ENCODE measurements around the gene TBC1D1.
A peak's percentile ranks its signal among the peaks of the same experiment; 100 is the strongest.

TBC1D1 gene

DNA sequence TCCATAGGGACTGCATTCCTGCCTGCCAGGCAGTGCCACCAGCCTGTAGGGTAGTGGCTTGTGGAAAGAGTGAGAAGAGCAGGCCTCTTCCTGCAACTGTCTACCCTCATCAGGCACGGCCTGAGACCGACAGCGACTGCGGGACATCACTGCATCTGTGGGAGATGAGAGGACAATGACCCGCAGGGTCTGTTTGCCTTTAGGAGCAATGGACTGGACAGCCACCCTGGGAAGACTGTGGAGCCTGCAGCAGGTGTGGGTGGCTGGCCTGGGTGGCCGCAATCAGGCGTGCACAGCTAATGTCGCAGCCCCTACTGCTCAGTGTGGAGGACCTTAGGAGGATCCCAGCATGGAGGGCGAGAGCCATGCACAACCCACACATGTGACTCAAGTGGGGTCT is 297.3 kb downstream of the TBC1D1 start:
- no peak overlapping the region for H3K23ac ChIP-seq (ENCODE audit: low read length in 2 of 2)
- H2BK120ac ChIP-seq (ENCODE audit: low read depth, low read length), result no peak overlapping the region
- no peak overlapping the region for H3K9ac ChIP-seq (ENCODE audit: low read length)
- no peak overlapping the region for H2BK15ac ChIP-seq (ENCODE audit: low read depth, poor library complexity, severe bottlenecking)
- H3K27me3 ChIP-seq (ENCODE audit: control insufficient read depth in 1 of 2, insufficient read depth in 1 of 2, low read length in 2 of 2), result peaks cover 5 to 6% of the 10 kb centered on the region in 2 experiments
- H3K79me1 ChIP-seq (replicated peaks; ENCODE audit: low read length, poor library complexity, severe bottlenecking), result no peaks in the 10 kb centered on the region
- peak overlapping the region in 1 of 2 experiments; percentile 84 for H3K14ac ChIP-seq (ENCODE audit: low read length in 2 of 2)
- H3K4me1 ChIP-seq (ENCODE audit: control insufficient read depth, insufficient read depth, low read depth, low read length), result peaks cover 20% of the 10 kb centered on the region
- no peak overlapping the region for H2AK5ac ChIP-seq (ENCODE audit: low read length, severe bottlenecking)
- no peak overlapping the region for H3K4ac ChIP-seq (ENCODE audit: low read depth in 1 of 2, low read length in 2 of 2)
- H3K4me3 ChIP-seq (ENCODE audit: insufficient read depth in 1 of 2, low read depth in 1 of 2, low read length in 2 of 2), result no peak overlapping the region
- H2AFZ ChIP-seq (ENCODE audit: low read depth, low read length), result no peak overlapping the region
- no peak overlapping the region for H4K8ac ChIP-seq (ENCODE audit: low read length)
- WGBS, result 94% methylated on average over 9 of the region's 9 CpGs
- H3K27ac ChIP-seq (ENCODE audit: low read length, poor library complexity, severe bottlenecking), result no peak overlapping the region
- no peaks in the 10 kb centered on the region for H3K9me3 ChIP-seq (ENCODE audit: control insufficient read depth, low read length)
- no peaks in the 10 kb centered on the region for H3K36me3 ChIP-seq (ENCODE audit: control insufficient read depth in 1 of 2, insufficient read depth in 2 of 2, low read depth in 1 of 2, low read length in 2 of 2)
- no peak for DNase-seq
- H3K4me2 ChIP-seq (ENCODE audit: low read length, poor library complexity, severe bottlenecking), result no peak overlapping the region
- no peak overlapping the region for H4K91ac ChIP-seq (ENCODE audit: low read length)
- no peak overlapping the region for H2BK5ac ChIP-seq (ENCODE audit: low read depth, low read length, poor library complexity, severe bottlenecking)
- peak overlapping the region in 1 of 2 experiments; percentile 18 for H2BK12ac ChIP-seq (ENCODE audit: low read length in 2 of 2)
- peak overlapping the region in 1 of 2 experiments; percentile 16 for H3K18ac ChIP-seq (ENCODE audit: low read depth in 1 of 2, low read length in 2 of 2)

DNA sequence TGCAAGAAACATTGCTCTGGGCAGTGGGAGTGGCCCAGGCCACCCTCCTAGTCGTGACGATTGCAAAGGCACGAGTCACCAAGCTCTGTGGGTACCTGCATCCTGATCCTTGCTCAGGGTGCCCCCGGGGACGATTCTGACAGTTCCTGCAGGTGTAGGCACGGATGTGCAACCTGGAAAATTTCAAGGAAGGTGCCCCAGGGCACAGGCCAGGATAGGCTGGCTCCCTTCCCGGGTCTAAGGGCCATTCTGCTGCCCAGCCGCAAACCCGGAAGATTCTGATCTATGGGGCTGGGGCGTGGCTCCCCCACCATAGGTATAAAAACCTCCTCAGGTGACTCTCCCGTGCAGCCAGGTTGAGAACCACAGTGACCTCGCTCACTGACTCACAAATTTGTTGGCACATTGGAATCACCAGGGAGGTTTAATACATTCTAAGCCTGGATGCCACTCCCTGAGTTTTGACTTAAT is 297.8 kb downstream of the TBC1D1 start:
- Histone ChIP-seq H3K23ac (ENCODE audit: low read length in 2 of 2) (no peak overlapping the region), H3K36me3 (ENCODE audit: control insufficient read depth in 1 of 2, insufficient read depth in 2 of 2, low read depth in 1 of 2, low read length in 2 of 2) (no peaks in the 10 kb centered on the region), H2BK12ac (ENCODE audit: low read length in 2 of 2) (peak overlapping the region; percentile 45 to 86), H3K14ac (ENCODE audit: low read length in 2 of 2) (peak overlapping the region in 1 of 2 experiments; percentile 84), H3K4me1 (ENCODE audit: control insufficient read depth, insufficient read depth, low read depth, low read length) (peaks cover 21% of the 10 kb centered on the region), H2BK15ac (ENCODE audit: low read depth, poor library complexity, severe bottlenecking) (no peak overlapping the region), H4K8ac (ENCODE audit: low read length) (no peak overlapping the region), H3K9me3 (ENCODE audit: control insufficient read depth, low read length) (no peaks in the 10 kb centered on the region), H2AFZ (ENCODE audit: low read depth, low read length) (no peak overlapping the region), H3K27me3 (ENCODE audit: control insufficient read depth in 1 of 2, insufficient read depth in 1 of 2, low read length in 2 of 2) (peaks cover 5 to 6% of the 10 kb centered on the region in 2 experiments), H3K27ac (ENCODE audit: low read length, poor library complexity, severe bottlenecking) (no peak overlapping the region), H4K91ac (ENCODE audit: low read length) (no peak overlapping the region), H2BK5ac (ENCODE audit: low read depth, low read length, poor library complexity, severe bottlenecking) (no peak overlapping the region), H2AK5ac (ENCODE audit: low read length, severe bottlenecking) (peak overlapping the region; percentile 71), H3K4me3 (ENCODE audit: insufficient read depth in 1 of 2, low read depth in 1 of 2, low read length in 2 of 2) (no peak overlapping the region), H3K79me1 (replicated peaks; ENCODE audit: low read length, poor library complexity, severe bottlenecking) (no peaks in the 10 kb centered on the region), H3K4ac (ENCODE audit: low read depth in 1 of 2, low read length in 2 of 2) (no peak overlapping the region), H3K4me2 (ENCODE audit: low read length, poor library complexity, severe bottlenecking) (no peak overlapping the region), H3K9ac (ENCODE audit: low read length) (no peak overlapping the region), H3K18ac (ENCODE audit: low read depth in 1 of 2, low read length in 2 of 2) (peak overlapping the region; percentile 16 to 71), H2BK120ac (ENCODE audit: low read depth, low read length) (no peak overlapping the region)
- DNase-seq, result no peak
- WGBS, result 75% methylated on average over 12 of the region's 12 CpGs

All from mesenchymal stem cell (in vitro differentiated cells and primary cell).